Activated naive CD4-positive, alpha-beta T cell treated with anti-CD3 and anti-CD28 coated beads for 36 hours (primary cell): ENCODE measurements around the gene RNF11. TPM values are rescaled to one million over a fixed set of nuclear protein-coding genes. Genes with fewer than 3 reads are reported as not detected.

ENCODE experiments used
- CTCF ChIA-PET: fragments of 350-600 bp; sonication (Branson Sonifier 250); formaldehyde crosslinking; loops from one replicate; lab custom pipeline; 2021; ENCODE audit warnings: antibody characterized with exemption; lab: Charles Lee
- DNase-seq: peaks from one replicate; pipeline ENCODE4 v3.0.0-alpha.2; 2020
- H3K27ac Mint-ChIP-seq: one replicate; pipeline ENCODE4 v1.8.0; 2021; ENCODE audit warnings: mild to moderate bottlenecking, mixed read lengths
- H3K27me3 Mint-ChIP-seq: one replicate; pipeline ENCODE4 v1.8.0; 2021; ENCODE audit warnings: low read depth, mixed read lengths
- H3K36me3 Mint-ChIP-seq: one replicate; pipeline ENCODE4 v1.8.0; 2021; ENCODE audit warnings: low read depth, mixed read lengths
- H3K4me1 Mint-ChIP-seq: one replicate; pipeline ENCODE4 v1.8.0; 2021; ENCODE audit warnings: low read depth, mixed read lengths
- H3K4me3 Mint-ChIP-seq: one replicate; pipeline ENCODE4 v1.8.0; 2021; ENCODE audit warnings: mild to moderate bottlenecking, moderate library complexity, mixed read lengths
- H3K9me3 Mint-ChIP-seq: one replicate; pipeline ENCODE4 v1.8.0; 2021; ENCODE audit warnings: mixed read lengths
- intact Hi-C: fragments of 100-400 bp; cut with micrococcal nuclease; formaldehyde crosslinking; loops from one replicate; pipeline ENCODE4 v1.15.1; 2023
- total RNA-seq, 2 experiments: library from RNA; stranded (reverse); gene quantifications; one replicate each; pipeline ENCODE4 v1.2.3, GENCODE V29; 2021

The RNF11 gene
- total RNA-seq, 2 experiments from 2014 or later: 14.9 to 17.7 TPM

DNA sequence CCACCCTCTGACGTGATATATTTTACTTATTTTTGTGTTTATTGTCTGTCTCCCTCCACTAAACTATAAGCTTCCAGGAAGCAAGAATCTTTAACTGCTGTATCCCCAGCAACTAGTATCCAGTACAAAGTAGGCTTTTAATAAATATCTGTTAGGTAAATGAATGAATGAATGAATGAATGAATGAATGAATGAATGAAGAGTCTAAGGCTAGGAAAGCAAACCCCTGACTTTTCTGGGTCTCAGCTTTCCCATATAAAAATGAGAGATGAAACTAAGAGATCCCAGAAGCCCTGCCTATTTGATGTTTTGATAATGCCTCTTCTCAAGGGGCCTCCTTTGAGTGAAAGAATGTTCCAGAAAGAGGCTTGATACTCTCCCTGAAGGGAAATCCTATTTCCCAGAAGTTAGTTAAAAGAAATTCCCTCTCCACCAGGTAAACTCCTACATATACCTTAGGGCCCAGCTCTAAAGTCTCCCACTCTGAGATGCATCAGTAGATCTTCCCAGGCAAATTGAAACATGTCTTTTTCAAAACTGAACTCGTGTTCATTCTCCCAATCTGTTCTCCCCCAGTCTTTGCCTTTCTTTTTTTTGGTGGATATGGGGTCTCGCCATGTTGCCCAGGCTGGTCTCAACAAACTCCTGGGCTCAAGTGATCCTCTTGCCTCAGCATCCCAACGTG lies 86.5 kb downstream of the RNF11 start:
- H3K4me3 Mint-ChIP-seq: no peak overlapping the region
- no peaks in the 10 kb centered on the region for H3K4me1 Mint-ChIP-seq
- no peak overlapping the region for H3K27ac Mint-ChIP-seq
- peaks cover 9% of the 10 kb centered on the region for H3K27me3 Mint-ChIP-seq
- CTCF ChIA-PET: no interaction called here
- intact Hi-C loops: no loop called here
- no peaks in the 10 kb centered on the region for H3K9me3 Mint-ChIP-seq
- H3K36me3 Mint-ChIP-seq: no peaks in the 10 kb centered on the region
- DNase-seq: no peak

Other genes with a start within 250 kb of the RNF11 start
- not detected for gene C1orf185, start 134.0 kb upstream of the RNF11 start, total RNA-seq
- gene TTC39A, start 94.3 kb downstream of the RNF11 start, total RNA-seq: not detected